Small intestine (tissue), 4 donors: Measurements from ENCODE around the gene CACNG4. TPM values are rescaled to one million over a fixed set of nuclear protein-coding genes. Genes with fewer than 3 reads are reported as not detected.

ENCODE experiments used
- polyA plus RNA-seq, 4 donors: library from polyadenylated mRNA; stranded (reverse) in 3 of 4; unstranded in 1 of 4; fragments of 200-250 nt in 3 of 4; fragments of 120-200 nt in 1 of 4; gene quantifications; one replicate each; pipeline versions ENCODE4 v1.2.1 to v1.2.3, GENCODE V29; 2013
- donor health status: healthy with polysubstance abuse.
- donor health status: Bipolar disorder and iron deficiency.
- donor health status: healthy.

CACNG4 gene
- polyA plus RNA-seq, 4 donors: 0.27 to 0.64 (median 0.51) TPM; not detected in 1

Other genes with a start within 250 kb of the CACNG4 start
- under 1 TPM in 1 of 4 donors, not detected in 3; 0.06 TPM for gene CACNG5, start 129.6 kb upstream of the CACNG4 start, polyA plus RNA-seq
- gene CACNG1, start 79.8 kb downstream of the CACNG4 start, polyA plus RNA-seq: under 1 TPM in 1 of 4 donors, not detected in 3; 0.66 TPM